Measurements from ENCODE around the gene WFDC11.

WFDC11 gene

GRCh38 chr20:45621593-45621992 lies 48.4 kb downstream of the WFDC11 start:
- FAIRE-seq = no peak

- FAIRE-seq = no peak
These were observed 52.4 kb downstream of the WFDC11 start for GRCh38 chr20:45617591-45617990.

- FAIRE-seq = no peak
These were observed 57.7 kb downstream of the WFDC11 start for GRCh38 chr20:45612314-45612713.

- no peak for FAIRE-seq
These were observed 59.0 kb downstream of the WFDC11 start for GRCh38 chr20:45611054-45611453.

- FAIRE-seq = no peak
These were observed 62.2 kb downstream of the WFDC11 start for GRCh38 chr20:45607810-45608209.
